Measurements from ENCODE around the gene RAB36.

DNA sequence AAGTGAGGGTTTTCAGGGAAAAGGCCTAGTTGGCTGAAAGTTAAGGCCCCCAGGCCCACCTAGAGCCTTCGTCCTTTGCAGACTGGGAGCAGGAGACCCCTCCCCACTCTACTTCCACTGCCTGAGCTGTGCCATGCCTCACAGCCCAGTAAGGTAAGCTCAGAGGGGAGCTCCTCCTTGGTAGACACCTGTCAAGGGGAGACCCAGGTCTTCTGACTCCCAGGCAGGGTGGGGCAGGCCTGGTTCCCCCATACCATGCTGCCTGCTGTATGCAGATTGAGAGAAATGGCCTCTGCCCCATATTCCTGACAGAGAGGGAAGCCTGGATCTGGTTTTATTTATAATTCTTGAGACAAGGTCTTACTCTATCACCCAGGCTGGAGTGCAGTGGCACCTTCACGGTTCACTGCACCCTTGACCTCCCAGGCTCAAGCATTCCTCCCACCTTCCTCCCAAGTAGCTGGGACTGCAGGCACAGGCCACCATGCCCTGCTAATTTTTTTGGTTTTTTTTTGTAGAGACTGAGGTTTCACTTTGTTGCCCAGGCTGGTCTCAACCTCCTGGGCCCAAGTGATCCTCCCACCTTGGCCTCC, 697 bp downstream of the RAB36 start:
- TF ChIP-seq CREB1 (IDR thresholded peaks at IDR 0.05; ENCODE audit: low read depth), result no peak
- no peak for TF ChIP-seq TCF12 (IDR thresholded peaks at IDR 0.05; ENCODE audit: low read depth)
- TF ChIP-seq REST (IDR thresholded peaks at IDR 0.05; ENCODE audit: low read depth), result no peak
- TF ChIP-seq RAD21 (IDR thresholded peaks at IDR 0.05; ENCODE audit: low read depth), result no peak
- TF ChIP-seq EP300 (IDR thresholded peaks at IDR 0.05; ENCODE audit: borderline replicate concordance), result no peak
- no peak for TF ChIP-seq CEBPB (IDR thresholded peaks at IDR 0.05)
- no peak for TF ChIP-seq YY1 (IDR thresholded peaks at IDR 0.05; ENCODE audit: low read depth)
- no peak for TF ChIP-seq ZBTB7A (IDR thresholded peaks at IDR 0.05; ENCODE audit: low read depth)
- TF ChIP-seq, protein P1, sequence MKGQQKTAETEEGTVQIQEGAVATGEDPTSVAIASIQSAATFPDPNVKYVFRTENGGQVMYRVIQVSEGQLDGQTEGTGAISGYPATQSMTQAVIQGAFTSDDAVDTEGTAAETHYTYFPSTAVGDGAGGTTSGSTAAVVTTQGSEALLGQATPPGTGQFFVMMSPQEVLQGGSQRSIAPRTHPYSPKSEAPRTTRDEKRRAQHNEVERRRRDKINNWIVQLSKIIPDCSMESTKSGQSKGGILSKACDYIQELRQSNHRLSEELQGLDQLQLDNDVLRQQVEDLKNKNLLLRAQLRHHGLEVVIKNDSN (IDR thresholded peaks at IDR 0.05), result no peak
- TF ChIP-seq FOXM1 (IDR thresholded peaks at IDR 0.05; ENCODE audit: borderline replicate concordance, low read depth), result no peak
